Left lobe of liver (tissue), 2 donors: ENCODE results near the gene S100A8. TPM values are rescaled to one million over a fixed set of nuclear protein-coding genes. Genes with fewer than 3 reads are reported as not detected.
"Not testable (repeated sequence)": the region's sequence is repeated elsewhere in the genome, so short reads cannot be mapped to it uniquely, and the experiment has no call there.

Experiments
- ATAC-seq: fragments of 200-7000 bp; cut with Tn5 transposase; one replicate; pipeline ENCODE4 v1.9.1; 2020; ENCODE audit warnings: mild to moderate bottlenecking, moderate library complexity
- DNase-seq: peaks from one replicate; pipeline ENCODE4 v3.0.0-alpha.2; 2020; ENCODE audit warnings: low spot score
- total RNA-seq: library from RNA; stranded (reverse); gene quantifications from one replicate; pipeline ENCODE4 v1.2.1, GENCODE V29; 2021
- donor health status: DM: no; HTN: no; CAD: no; lungs with moderate emphysema.
- donor health status: DM: no; HTN: yes; CAD: no.

The S100A8 gene
- total RNA-seq, 1 donor from 2014 or later: 23.7 TPM

DNA sequence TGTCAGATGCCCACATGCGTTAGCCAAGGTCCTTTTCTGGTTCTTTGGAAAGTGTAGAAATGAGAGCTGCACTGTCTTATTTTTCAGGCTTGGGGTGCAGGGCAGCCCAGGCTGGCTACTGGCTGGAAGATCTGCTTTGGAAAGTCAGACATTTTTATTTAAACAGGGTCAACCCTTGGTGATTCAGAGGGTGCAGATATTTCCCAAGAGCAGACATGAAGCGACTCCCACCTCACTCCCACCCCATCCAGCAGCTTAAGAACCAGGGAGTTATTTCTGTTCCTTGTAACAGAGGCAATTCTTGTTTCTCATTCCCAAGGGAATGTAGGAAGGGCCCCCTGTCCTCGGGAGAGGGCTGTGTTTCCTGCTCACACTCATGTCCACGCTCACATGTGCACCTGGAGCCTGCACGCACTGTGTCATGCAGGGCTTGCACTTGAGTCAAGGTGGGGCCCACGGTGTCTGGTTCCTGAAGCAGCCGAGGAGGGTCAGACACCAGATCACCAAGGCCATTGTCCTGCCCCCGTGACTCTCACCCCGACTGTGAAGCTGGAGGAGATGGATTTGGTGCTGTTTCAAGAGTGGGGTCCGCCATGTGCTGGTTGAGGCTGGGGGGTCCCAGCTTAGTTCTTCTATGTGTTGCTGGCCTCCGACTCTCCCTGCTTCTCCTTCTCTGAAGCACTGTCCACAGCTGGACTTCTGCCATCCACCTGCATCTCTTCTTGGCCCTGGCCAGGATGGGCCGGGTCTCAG is 26.4 kb upstream of the S100A8 start:
- ATAC-seq (no peak), DNase-seq (peak; percentile 27)

DNA sequence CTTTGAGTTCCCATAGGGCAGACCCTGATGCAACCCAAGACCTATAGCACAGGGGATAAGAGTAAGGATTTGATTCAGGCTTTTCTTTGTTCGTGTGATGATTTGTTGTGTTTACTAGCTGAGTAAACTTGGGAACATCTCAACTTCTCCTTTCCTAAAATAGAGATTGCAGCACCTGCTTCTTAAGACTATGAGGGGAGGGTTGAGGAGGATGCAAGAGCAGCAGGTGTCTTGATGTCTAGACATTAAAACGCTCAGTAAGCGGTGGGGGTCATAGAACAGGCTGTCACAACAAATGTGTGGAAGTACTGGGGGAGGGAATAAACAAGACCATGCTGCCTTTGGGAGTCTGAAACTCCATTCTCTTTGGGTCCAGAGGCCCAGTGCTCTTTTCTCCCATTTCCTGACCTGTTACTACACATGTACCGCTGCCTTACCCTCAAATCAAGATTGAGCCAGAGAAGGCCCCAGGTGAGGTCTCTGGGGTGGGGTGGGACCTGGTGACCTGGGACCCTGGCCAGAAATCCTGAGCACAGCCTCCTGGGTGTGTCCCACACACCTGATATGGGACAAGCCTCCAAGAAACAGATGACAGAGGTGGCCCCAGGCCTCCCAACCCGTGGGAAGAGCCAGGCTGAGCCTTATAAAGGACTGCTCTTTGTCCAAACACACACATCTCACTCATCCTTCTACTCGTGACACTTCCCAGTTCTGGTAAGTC is 25.1 kb upstream of the S100A8 start, which contains the start of gene S100A7A:
TSS of gene S100A7A (plus strand) at position 671 of the 721 bp plus-strand sequence. CDS start 1,563 bp downstream, outside the sequence.
- no peak for ATAC-seq
- no peak for DNase-seq

GRCh38 chr1:153413961-153414360 is 23.1 kb upstream of the S100A8 start:
- ATAC-seq, DNase-seq: not testable (repeated sequence)

- DNase-seq: peak; percentile 29
- not testable (repeated sequence) for ATAC-seq
Measured at GRCh38 chr1:153407274-153407673, 16.4 kb upstream of the S100A8 start.

DNA sequence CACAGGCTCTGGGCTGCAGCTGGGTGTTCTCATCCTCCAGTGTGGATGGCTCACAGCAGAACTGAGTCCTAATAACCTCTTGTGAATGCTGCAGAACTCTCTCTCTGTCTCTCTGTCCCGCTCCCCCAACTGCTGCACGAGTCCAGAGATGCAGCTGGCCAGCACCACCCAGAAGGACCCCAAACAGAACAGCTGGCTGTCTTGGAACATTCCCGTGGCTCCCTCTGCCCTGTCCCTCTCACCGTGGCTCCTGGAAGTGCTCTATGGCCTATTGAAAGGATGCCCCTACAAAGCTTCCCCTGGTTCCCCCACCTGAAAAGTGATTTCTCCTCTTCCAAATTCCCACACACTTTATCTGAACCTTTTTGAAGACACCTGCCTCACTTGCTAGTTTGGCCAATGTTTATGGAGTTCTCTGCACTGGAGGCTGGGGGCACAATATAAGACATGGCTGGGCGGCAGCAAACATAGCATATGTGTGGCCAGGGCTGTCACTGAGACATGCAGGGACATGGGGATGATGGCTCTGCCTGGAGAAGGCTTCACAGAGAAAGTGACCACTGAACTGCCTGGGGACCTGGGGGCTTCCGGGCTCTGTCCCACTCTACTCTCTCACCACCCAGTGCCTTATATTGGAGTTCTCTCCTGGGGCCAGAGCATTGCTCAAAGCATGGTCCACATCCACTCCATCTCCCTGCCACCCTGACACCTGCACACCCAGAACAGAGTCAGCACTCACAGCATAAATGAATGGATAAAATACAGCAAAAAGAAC is 15.1 kb upstream of the S100A8 start:
- peak; percentile 27 for DNase-seq

DNA sequence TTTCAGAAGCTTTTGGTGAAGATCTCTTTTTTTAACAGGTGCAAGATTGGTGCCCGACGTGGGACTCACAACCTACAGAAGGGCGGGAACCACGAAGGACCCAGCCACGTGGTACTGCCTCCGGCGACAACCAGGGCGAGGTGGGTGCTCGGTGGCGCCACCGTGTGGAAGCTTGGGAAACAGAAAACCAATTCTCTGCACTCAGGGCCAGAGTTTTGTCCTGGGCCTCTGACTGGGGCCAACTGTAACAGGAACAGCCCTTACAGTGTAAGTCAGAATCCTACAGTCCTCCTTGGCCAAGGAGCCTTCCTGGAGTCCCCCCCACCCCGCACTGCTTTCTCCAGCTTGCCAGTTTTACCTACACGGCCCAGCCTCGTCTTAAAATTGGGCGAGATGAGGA is 13.9 kb upstream of the S100A8 start:
- ATAC-seq (peak; percentile 86), DNase-seq (peak; percentile 61)

More for the DNA sequence above, 15.1 kb upstream of the S100A8 start:
- not testable (repeated sequence) for ATAC-seq

- DNase-seq: peak; percentile 32
- no peak for ATAC-seq
Measured at GRCh38 chr1:153404086-153404635, 13.3 kb upstream of the S100A8 start.

DNA sequence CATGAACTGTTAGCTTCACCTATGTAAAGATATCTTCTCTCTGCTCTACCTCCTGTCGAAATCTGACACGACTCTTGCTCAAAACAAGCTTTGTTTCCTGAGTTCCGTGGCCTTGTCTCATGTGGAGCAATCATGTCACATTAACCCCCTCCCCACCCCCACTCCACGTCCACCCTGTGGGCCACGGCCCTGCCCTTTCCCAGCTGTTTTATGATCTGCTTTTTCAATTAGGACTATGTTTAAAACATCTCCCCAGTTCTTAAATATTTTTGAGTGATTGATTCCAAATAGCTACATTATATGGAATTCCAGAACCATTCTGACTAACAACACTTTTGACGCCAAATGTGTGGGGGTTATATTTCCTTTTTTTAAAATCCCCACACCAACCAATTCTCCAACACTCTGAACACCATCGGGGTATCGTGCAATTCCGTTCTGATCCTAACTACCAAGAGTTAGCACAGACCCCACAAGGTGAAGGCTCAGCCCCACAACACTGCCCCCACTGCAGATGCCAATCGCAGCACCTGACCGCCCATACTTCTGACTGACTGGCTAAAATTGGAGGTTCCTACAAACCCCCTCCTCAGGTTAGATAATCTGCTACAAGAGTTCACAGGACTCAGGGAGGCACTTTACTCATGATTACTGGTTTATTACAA is 12.7 kb upstream of the S100A8 start:
- DNase-seq (peak; percentile 38), ATAC-seq (no peak)

- no peak for ATAC-seq
- no peak for DNase-seq
Measured at GRCh38 chr1:153402226-153402625, 11.4 kb upstream of the S100A8 start.

DNA sequence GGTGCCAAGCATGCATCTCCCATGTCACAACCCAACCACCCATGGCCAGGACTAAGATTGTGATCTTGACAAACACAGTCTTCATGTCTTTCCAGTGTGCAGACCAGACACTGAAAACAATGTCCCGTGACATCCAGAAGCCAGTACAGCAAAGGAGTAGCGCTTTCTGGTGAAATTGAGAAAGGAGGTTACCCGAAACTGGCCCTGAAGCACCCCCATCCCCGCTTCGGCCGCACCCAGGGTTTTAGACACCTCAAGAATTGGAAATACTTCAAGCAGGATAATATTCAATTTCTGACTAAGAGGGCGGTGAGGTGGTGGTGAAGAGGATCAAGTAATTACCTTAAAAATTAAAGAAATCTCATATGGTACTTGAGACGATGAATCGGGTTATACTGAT is 10.6 kb upstream of the S100A8 start:
- no peak for ATAC-seq
- DNase-seq: no peak

- ATAC-seq (no peak), DNase-seq (peak; percentile 32)
Measured at GRCh38 chr1:153400244-153400643, 9.4 kb upstream of the S100A8 start.

DNA sequence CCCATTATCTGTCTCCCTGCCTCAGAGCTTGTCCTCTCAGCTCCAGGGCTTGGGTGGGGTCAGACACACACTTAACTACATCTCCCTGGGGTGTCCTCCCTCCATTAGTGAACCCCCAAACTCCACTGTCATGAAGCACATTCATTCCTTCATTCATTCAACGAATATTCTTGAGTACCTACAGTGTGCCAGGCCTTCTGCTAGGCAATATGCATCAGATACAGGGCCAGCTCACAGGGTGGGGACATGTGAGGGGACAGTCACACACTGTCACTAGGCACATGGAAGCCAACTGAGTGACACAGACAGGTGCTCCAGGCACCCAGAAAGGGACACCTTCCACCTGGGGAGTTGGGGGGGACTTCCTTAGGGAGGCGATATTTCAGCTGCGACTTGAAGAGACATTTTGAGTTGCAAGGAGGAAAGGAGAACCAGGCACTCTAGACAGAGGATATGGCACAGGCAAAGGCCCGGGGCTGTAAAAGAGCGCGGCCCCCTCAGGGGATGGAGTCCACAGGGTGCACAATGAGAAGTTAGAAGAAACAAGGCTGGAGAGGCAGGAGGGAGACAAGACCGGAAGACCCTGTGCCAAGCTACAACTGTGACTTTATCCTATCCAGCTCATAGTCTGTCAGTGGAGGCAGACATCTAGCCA is 8.7 kb upstream of the S100A8 start:
- ATAC-seq (no peak), DNase-seq (peak; percentile 35)

DNA sequence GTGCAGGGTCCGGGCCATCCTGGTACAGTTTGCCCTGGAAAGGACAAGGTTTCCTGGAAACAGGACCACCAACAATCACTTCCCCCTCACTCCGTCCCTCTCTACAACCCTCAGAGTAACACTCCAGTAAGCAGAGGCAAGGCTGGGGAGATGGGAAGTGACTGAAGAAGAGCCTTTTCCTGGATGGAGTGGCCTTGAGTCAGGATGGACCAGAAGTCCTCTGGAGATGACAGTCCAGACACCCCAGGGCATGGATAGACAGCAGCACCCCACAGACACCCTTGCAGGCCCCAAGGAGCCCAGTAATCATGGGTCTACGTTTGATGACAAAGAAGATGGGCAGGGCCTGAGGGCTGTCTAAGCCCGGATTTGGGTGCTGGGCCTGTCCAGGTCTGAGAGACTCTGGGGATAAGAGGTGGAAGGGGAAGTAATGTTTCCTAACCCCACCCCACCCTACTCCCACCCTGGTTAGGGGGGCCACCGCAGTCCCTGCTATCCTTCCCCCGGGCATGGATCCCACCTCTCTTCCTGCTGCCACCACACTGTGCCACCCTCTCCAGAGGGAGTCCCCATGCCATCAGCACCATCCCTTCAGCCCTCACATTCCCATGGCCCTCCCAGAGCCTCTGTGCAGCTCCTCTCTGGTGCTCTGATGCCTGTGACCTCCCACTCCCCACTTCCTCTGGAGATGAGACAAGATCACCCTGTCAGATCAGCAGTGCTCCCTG is 7.2 kb upstream of the S100A8 start:
- DNase-seq (peak; percentile 41), ATAC-seq (no peak)

DNA sequence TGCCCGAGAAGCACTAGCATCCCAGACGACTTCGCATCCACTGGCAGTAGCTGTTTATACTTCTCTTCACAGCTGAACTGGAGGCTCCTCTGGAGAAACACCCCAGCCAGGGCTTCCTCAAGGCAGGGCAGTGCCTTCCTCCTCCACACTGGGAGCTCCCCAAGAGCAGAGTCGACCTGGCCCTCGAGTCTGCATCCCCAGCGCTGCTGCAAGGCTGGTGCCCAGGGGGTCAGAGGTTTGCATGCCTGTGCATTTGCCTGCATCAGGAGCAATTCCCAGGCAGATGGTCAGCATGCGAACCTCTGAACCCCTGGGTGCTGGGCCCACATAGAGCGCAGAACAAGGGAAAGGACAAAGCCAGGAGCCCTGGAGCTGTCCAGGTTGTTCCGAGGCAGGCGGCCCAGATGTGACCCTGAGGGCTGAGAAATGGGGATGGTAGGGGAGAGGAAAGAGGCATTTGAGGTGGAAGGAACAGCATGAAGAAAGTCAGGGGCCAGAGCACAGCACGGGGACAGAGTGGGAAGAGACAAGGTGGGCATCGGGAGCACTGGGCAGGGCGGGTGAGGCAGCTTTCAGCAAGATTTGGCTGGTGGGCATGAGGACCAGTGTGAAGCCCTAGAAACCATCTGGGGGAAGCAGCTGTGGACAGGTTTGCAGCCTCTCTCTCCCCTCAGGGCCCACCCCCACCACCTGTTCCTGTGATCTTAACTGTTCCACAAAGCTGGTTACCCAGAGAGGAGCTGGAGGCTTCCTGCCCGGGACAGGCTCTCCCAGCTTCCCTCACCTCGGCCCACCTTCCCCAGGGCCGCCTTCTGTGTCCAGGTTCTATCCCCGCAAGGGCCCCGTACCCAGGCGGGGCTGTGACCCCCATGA is 6.4 kb upstream of the S100A8 start:
- ATAC-seq: no peak
- DNase-seq: peak; percentile 40

DNA sequence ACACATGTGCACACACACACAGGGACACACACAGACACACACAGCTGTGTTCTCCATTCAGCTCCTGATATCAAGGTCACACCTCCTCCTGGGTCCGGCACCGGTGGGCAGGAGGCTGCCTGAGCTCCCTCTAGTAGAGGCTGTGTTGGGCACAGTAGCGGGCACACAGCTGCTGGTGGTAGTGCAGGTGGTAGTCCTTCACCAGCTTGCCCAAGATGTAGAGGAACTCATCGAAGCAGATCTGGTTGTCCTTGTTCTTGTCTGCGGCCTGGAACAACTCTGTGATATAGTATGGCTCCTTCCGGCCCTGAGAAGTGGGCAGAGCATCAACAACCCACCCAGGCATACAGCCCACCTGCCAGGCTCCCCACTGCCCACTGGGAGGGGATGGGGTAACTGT is 5.6 kb upstream of the S100A8 start:
- ATAC-seq: no peak
- peak; percentile 34 for DNase-seq

- ATAC-seq: no peak
- no peak for DNase-seq
Measured at GRCh38 chr1:153395776-153396175, 4.9 kb upstream of the S100A8 start.

DNA sequence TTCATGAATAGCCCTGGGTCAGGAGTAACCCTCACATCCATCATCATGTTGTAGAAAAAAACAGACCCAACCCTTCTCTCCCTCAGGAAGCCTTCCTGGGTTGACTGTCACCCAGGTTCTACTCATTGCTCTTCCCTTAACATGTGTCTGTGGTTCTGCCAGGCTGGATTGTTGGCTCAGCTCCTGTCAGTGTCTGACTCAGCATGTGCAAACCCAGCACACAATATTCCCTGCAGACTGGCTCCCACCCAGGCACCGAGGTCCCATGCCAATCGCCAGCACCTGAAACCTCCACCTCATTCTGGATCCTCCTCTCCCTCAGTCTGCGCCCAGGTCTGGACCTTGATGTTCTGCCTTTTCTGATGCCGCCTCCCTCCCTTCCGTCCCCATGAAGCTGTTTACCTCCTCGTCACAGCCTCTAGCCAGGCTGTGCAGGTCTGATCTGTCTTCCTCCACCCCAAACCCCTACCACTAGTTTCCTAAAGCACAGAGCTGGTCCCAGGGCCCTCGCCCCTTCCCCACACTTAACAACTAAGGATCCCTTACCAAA is 4.3 kb upstream of the S100A8 start:
- DNase-seq (peak; percentile 40), ATAC-seq (no peak)

DNA sequence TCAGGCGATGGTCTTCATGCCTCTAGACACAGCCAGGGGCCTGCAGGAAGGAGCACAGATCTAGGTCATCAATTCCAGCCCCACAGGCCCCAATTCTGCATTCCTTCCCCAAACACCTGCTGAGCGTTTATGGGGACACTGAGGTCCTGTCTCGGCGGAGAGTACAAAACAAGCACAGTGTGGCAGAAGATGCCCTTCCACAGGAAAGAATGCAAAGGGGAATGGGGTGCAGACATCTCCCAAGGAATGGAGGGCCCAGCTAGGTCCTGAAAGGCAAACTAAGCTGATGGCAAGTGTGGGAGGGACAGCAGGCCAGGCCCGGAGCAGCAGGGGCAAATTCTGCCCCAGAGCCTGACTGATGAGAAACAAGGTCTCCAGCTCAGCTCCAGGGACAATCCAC is 3.5 kb upstream of the S100A8 start:
- DNase-seq: no peak
- ATAC-seq: no peak
